Stimulated activated CD4-positive, alpha-beta T cell treated with anti-CD3 and anti-CD28 coated beads, Interleukin-4, amount 100 ng/mL, for 48 hours (primary cell): Measurements from ENCODE around the gene CD79B.

Experiments used
- DNase-seq, 2 donors: peaks; one replicate each; pipeline ENCODE4 v3.0.0-alpha.2; 2020; ENCODE audit warnings: low read depth in 2 of 2

The CD79B gene

GRCh38 chr17:63931981-63932561 is at the start of gene CD79B:
TSS of gene CD79B (minus strand) at chr17:63932331. CDS start at chr17:63932261, 70 bp downstream.
- DNase-seq, result peak; percentile 30 to 38

- DNase-seq, result no peak
Observed at GRCh38 chr17:63978272-63979200, 46.4 kb upstream of the CD79B start.

GRCh38 chr17:63976702-63977101 is 44.6 kb upstream of the CD79B start:
- no peak for DNase-seq

DNA sequence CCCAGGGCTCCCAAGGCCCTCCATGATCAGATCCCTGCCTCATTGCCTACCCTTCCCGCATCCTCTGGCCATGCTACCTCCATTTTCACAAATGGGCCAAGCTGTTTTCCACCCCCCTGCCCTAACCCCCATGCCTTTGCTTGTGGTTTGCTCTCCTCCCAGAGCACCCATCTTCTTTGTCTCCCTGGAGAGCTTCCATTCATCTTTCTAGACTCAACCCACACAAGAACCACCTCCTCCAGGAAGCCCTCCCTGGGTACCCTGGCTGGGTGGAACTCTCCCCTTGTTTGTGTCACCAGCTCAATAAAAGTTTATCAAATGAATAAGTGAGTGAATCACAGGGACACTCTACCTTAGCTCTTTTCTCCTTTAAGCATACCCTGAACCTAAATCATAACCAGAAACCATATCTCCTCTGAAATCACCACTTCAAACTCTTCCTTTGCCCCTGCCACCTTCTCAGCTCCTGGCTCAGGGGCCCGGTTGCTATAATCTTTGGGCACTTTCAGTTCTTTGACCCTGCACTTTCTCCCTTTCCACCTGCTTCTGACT is 43.5 kb upstream of the CD79B start:
- no peak for DNase-seq

DNA sequence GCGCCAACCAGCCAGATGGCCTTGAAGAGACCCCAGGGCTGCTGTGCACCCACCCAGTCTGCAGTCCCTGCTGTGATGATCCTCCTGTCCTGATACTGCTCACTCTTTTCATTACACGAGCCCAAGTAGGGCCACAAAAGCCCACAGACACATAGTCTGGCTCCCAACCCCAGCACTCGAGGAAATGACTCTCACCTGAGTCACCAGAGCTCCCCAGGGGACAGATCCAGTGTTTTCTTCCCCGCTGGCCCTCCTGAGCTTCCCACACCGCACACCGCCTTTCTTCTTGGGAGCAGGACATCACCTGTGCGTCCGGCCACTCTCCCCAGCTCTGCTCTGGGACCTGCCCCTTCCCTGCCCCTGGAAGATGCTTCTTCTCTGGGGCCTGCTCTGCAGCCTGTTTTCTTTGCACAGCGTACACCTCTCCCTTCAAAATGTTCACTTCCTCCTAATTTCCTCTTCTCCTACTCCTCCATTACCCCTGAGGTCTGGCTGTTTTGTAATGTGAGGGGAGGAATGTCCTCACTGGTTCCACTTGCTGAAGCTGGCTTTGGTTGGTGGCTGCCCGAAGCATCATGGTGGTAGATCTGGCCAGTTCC is 42.6 kb upstream of the CD79B start:
- DNase-seq, result no peak

- no peak for DNase-seq
Observed at GRCh38 chr17:63973930-63974593, 41.9 kb upstream of the CD79B start.

DNA sequence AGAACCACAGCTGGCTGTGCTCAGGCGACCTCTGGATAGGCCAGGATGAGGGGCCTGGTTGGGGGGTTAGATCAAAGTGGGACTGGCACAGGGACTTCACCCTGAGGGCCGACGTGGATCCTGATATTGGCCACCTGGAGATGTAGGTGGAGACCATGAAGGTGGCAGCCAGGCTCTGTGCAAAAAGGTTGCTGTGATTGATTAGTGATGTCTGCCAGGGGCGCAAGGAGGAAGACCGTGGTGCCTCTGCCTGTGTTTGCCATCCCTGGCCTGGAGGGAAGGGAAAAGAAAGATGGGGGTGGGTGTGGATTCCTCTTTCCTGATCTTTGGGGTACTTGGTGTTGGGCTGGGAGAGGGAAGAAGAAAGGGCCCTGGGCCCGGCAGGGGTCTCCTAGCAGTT is 41.1 kb upstream of the CD79B start:
- DNase-seq, result no peak

DNA sequence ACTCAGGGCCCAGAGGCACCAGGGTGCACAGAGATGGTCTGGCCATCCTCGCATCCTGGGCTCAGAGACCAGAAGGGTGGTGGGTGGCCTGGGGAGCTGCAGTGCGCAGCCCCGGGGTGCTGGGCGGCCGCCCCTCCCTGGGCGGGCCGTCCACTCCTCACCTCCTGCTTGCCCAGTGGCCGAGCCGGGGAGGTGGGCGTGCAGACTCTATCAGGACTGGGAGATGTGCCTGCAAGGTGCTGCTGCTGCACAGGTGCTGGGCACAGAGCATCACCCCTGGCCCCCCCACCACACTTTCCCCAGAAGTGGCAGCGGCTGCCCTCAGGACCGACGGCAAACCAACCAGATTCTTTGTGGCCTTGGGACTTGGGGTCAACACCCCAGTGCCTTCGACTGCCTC is 40.7 kb upstream of the CD79B start, which contains the start of gene SCN4A:
Gene SCN4A (minus strand): TSS at position 123 of the 400 bp plus-strand sequence. CDS start 77 bp downstream, at position 46.
- DNase-seq, result no peak

GRCh38 chr17:63969278-63969677 is 37.1 kb upstream of the CD79B start:
- DNase-seq, result no peak

DNA sequence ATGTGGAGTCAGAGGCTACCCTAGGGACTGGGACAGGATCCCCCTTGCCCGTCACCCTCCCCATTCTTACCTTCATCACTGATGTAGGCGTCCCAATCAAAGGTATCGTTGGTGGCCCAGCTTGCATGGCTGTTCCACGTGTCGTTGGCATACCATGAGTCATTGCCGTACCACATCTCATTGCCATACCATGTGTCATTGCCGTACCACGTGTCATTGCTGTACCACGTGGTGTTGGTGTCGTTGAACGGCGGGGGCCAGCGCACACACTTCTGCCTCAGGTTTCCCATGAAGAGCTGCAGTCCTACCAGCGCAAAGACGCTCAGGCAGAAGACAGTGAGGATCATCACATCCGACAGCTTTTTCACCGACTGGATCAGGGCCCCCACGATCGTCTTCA is 35.8 kb upstream of the CD79B start:
- no peak for DNase-seq

DNA sequence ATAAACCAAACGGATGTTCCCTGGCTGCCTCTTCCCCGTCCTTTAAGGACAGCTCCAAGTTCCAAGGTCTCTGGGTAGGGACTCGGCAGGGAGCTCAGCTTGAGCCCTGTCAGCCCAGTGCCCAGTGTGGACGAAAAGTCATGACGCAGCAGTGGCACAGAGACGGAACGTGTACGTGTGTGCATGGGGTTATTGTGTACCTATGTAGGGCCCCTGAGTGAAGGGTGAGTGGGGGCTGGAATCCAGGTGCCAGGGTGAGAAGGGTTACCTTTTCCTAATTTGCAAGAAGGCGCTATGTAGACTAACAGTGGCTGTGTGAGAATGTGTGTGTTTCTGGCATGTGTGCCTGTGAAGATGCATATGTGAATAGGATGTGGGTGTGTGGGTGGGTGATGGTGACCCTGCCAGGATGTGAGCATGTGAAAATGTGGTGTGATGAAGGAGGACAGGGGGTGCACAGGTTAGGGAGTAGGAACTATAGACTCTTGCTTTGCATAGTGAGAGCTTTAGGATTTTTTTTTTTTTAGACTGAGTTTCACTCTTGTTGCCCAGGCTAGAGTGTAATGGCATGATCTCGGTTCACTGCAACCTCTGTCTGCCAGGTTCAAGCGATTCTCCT is 34.6 kb upstream of the CD79B start:
- no peak for DNase-seq

DNA sequence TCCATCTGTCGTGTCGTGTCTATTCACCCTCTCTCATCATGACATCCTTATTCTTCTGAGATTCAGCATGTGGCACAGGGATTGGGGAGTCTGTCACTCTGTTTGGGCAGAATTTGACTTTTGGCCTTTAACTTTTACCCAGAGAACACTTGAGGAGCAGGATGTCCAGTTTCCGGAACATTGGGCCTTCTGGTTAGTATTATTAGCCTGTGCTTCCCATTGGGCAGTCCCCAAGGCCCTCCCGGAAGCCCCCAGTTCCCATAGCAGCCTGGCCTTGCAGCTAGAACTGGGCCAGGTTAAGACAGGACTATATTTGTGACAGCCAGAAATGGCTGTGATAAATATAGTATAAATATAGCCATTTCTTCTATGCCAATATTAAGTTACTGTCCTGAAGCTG is 31.0 kb upstream of the CD79B start:
- DNase-seq, result no peak

DNA sequence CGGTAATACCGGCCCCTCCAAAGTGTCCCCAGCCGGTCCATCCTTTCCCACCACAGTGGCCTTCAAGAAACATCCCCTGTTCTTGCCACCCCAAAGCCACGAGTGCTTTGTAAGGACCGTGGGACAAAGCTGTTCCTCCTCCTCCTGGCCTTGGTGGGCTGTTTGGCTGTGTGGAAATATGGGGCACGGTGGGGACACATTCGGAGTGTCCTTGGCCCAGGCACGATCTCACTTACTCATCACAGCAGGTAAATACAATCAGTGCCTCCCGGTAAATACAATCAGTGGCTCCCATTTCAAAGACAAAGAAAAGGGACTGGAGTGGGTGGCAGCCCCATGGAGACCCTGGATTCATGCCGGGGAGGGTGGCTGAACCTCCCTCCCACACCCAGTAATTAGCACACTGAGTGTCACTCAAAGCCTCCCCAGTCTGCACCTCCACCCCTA is 30.2 kb upstream of the CD79B start:
- no peak for DNase-seq

- peak in 1 of 2 donors; percentile 55 for DNase-seq
Observed at GRCh38 chr17:63961355-63962212, 29.5 kb upstream of the CD79B start.

- no peak for DNase-seq
Observed at GRCh38 chr17:63960430-63960829, 28.3 kb upstream of the CD79B start.

GRCh38 chr17:63960006-63960405 is 27.9 kb upstream of the CD79B start:
- no peak for DNase-seq

- DNase-seq, result no peak
Observed at GRCh38 chr17:63956296-63956920, 24.3 kb upstream of the CD79B start.

DNA sequence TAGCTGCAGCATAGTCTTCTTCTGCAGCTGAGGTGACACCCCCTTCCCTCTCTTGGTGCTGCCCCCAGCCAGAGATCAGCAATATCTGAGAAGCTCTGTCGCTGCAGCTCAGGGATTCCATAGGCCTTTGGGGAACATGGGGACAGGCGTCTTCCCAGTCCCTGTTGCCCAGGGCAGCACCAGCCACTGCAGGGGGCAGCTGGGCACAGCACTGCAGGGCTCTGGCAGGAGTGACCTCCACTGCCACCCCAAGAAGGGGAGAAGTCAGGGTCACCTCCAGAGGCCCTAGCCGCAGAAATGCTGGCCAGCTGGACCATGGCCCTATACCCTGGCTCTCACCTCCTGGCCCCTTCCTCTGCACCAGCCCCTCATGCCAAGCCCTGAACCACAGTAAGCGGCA is 23.7 kb upstream of the CD79B start:
- DNase-seq, result no peak

DNA sequence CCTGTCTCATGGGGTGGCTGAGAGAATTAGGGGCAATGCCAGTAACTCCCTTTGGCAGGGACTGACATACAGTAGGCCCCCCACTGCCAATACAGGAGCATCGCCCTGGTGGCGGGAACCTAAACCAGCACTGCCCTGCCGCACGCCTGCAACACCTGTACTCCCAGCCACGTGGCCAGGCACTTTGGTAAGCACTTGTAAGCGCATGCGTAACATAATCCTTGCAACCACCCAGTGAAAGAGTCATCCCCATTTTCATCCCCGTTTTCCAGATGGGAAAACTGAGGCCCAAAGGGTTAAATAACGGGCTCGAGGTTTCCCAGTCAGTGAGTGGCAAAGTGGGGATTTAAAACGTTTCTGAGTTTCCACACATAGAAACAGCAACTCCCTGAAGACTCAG is 23.1 kb upstream of the CD79B start:
- DNase-seq, result no peak
